Measurements from ENCODE around the gene IL17REL. TPM values are rescaled to one million over a fixed set of nuclear protein-coding genes. Genes with fewer than 3 reads are reported as not detected.

Gene IL17REL
- total and polyA plus RNA-seq, 2 of the 13 experiments (the other 11 are each of a cell fraction or from before 2014, with no cell fraction given) = not detected

- TF ChIP-seq ZNF281 (CRISPR knock-in tag; IDR thresholded peaks at IDR 0.05; ENCODE audit: borderline replicate concordance) (no peak), ZEB1 (IDR thresholded peaks at IDR 0.05; ENCODE audit: insufficient replicate concordance, low read depth) (peak; percentile 86), ARNTL (CRISPR knock-in tag; IDR thresholded peaks at IDR 0.05) (peak; percentile 87; the same call in 1 of the 2 replicates), ZNF124 (CRISPR knock-in tag; IDR thresholded peaks at IDR 0.05) (0 out of 2 replicates have a peak, but pooled peaks have one; percentile 29), RORA (CRISPR knock-in tag; IDR thresholded peaks at IDR 0.05) (no peak), PITX1 (CRISPR knock-in tag; IDR thresholded peaks at IDR 0.05) (peak; percentile 39; the same call in 1 of the 2 replicates), PBX3 (CRISPR knock-in tag; IDR thresholded peaks at IDR 0.05; ENCODE audit: borderline replicate concordance) (no peak), TBX2 (CRISPR knock-in tag; IDR thresholded peaks at IDR 0.05; ENCODE audit: borderline replicate concordance) (peak; percentile 47; the same call in 1 of the 2 replicates), ZNF256 (CRISPR knock-in tag; conservative IDR thresholded peaks at IDR 0.05) (0 out of 2 replicates have a peak, but pooled peaks have one; percentile 43), MED1 (CRISPR knock-in tag; IDR thresholded peaks at IDR 0.05) (peak; percentile 89), JUND (CRISPR knock-in tag; IDR thresholded peaks at IDR 0.05) (peak; percentile 89), SKI (IDR thresholded peaks at IDR 0.05; ENCODE audit: partially characterized antibody) (peak; percentile 60), ZNF572 (CRISPR knock-in tag; IDR thresholded peaks at IDR 0.05) (0 out of 2 replicates have a peak, but pooled peaks have one; percentile 39), SIN3A (IDR thresholded peaks at IDR 0.05; ENCODE audit: borderline replicate concordance, low read depth, low read length) (no peak), NCOR1 (IDR thresholded peaks at IDR 0.05; ENCODE audit: borderline replicate concordance, low read length) (0 out of 2 replicates have a peak, but pooled peaks have one; percentile 25), NFYC (CRISPR knock-in tag; IDR thresholded peaks at IDR 0.05) (peak; percentile 26; the same call in 1 of the 2 replicates), ZKSCAN8 (CRISPR knock-in tag; IDR thresholded peaks at IDR 0.05; ENCODE audit: borderline replicate concordance) (0 out of 2 replicates have a peak, but pooled peaks have one; percentile 37), ZNF605 (CRISPR knock-in tag; IDR thresholded peaks at IDR 0.05) (0 out of 2 replicates have a peak, but pooled peaks have one; percentile 52), RFXANK (CRISPR knock-in tag; IDR thresholded peaks at IDR 0.05) (no peak), RELA (CRISPR knock-in tag; IDR thresholded peaks at IDR 0.05) (peak; percentile 65; the same call in 1 of the 2 replicates), STAG1 (CRISPR knock-in tag; IDR thresholded peaks at IDR 0.05) (no peak), HDAC2 (CRISPR knock-in tag; IDR thresholded peaks at IDR 0.05) (peak; percentile 29; the same call in 1 of the 2 replicates), ZNF691 (CRISPR knock-in tag; IDR thresholded peaks at IDR 0.05; ENCODE audit: borderline replicate concordance, low read depth) (peak; percentile 59), POLR2AphosphoS2 (IDR thresholded peaks at IDR 0.05; ENCODE audit: low read depth, low read length) (no peak), KDM4B (CRISPR knock-in tag; IDR thresholded peaks at IDR 0.05) (no peak), ZBTB3 (CRISPR knock-in tag; IDR thresholded peaks at IDR 0.05; ENCODE audit: borderline replicate concordance, low read depth) (peak; percentile 42; the same call in 1 of the 2 replicates)
Observed at GRCh38 chr22:49951986-49952896, 60.3 kb downstream of the IL17REL start (continued).

All from HepG2 (cell line).